Mucosa of descending colon (tissue), 3 donors: ENCODE results near the gene CNTNAP2. TPM values are rescaled to one million over a fixed set of nuclear protein-coding genes. Genes with fewer than 3 reads are reported as not detected.

Experiments
- ATAC-seq: fragments of 200-7000 bp; cut with Tn5 transposase; one replicate; pipeline ENCODE4 v1.9.1; 2020; ENCODE audit warnings: mild to moderate bottlenecking, moderate library complexity
- DNase-seq, 3 donors: peaks; one replicate each; pipeline ENCODE4 v3.0.0-alpha.2; 2020
- H3K36me3 ChIP-seq: fragments of 200-600 bp; one replicate; pipeline ENCODE4 v1.8.0; 2021; ENCODE audit warnings: low read depth, mild to moderate bottlenecking
- H3K4me1 ChIP-seq: fragments of 200-600 bp; one replicate; pipeline ENCODE4 v1.8.0; 2021; ENCODE audit warnings: low read depth, mild to moderate bottlenecking
- H3K4me3 ChIP-seq: fragments of 200-600 bp; one replicate; pipeline ENCODE4 v1.8.0; 2021; ENCODE audit warnings: mild to moderate bottlenecking
- H3K9me3 ChIP-seq: fragments of 200-600 bp; one replicate; pipeline ENCODE4 v1.8.0; 2021; ENCODE audit warnings: mild to moderate bottlenecking
- CTCF ChIP-seq: fragments of 200-600 bp; IDR thresholded peaks from one replicate; pipeline ENCODE4 v1.8.0; 2022; ENCODE audit warnings: antibody characterized with exemption, mild to moderate bottlenecking
- intact Hi-C, 2 donors: fragments of 100-400 bp; cut with DNase I in 1 of 2; cut with micrococcal nuclease in 1 of 2; formaldehyde crosslinking; loops; one replicate each; pipeline versions ENCODE4 v1.11.0 to v1.11.1; 2022; cut with DNase I, micrococcal nuclease
- total RNA-seq, 3 donors: library from RNA; stranded (reverse); fragmentation: NEBNext Ultra II Directional in 2 of 3; extraction: Animal tissue kit (Norgen Biotek cat#: 25700) in 2 of 3; gene quantifications; one replicate each; pipeline versions ENCODE4 v1.2.1 to v1.2.4, GENCODE V29; 2021 to 2023
- donor health status: DM: no; HTN: no; CAD: no; lungs with moderate emphysema.
- donor health status: DM: no; HTN: no; CAD: no.
- donor health status: DM: no; HTN: yes; CAD: no.

Gene CNTNAP2
- total RNA-seq, 3 donors from 2014 or later = 3.1 to 5.9 (median 4.2) TPM

DNA sequence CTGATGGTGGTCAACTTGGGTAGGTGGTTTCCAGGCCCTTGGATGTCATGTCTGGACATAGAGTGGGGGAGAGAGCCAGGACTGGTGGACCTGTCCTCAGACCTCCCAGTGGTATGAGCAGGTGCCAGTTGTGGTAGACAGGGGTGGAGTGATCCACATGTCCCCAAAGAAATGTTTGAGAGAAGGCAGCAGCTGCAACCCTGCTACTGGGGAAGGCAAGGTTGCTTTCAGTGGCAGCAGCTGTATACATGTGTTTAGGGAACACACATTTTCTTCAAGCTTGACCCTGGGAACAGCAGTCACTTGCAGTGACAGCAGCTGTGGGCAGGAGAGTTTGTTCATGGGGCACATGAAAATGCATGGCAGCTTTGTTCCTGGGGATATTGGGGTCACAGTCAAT lies 1591.3 kb downstream of the CNTNAP2 start:
- ATAC-seq (no peak), DNase-seq (no peak)
- no peaks in the 10 kb centered on the region for H3K36me3 ChIP-seq
- H3K9me3 ChIP-seq = peaks cover 9% of the 10 kb centered on the region
- no peak overlapping the region for H3K4me3 ChIP-seq
- no peaks in the 10 kb centered on the region for H3K4me1 ChIP-seq
- TF ChIP-seq CTCF = no peak
- intact Hi-C loops = no loop called here

- TF ChIP-seq CTCF = no peak
- Histone ChIP-seq H3K4me1 (no peaks in the 10 kb centered on the region), H3K9me3 (peaks cover 9% of the 10 kb centered on the region), H3K4me3 (no peak overlapping the region), H3K36me3 (no peaks in the 10 kb centered on the region)
- ATAC-seq (no peak), DNase-seq (no peak)
- intact Hi-C loops = no loop called here
Measured at GRCh38 chr7:147708871-147709270, 1592.3 kb downstream of the CNTNAP2 start.

DNA sequence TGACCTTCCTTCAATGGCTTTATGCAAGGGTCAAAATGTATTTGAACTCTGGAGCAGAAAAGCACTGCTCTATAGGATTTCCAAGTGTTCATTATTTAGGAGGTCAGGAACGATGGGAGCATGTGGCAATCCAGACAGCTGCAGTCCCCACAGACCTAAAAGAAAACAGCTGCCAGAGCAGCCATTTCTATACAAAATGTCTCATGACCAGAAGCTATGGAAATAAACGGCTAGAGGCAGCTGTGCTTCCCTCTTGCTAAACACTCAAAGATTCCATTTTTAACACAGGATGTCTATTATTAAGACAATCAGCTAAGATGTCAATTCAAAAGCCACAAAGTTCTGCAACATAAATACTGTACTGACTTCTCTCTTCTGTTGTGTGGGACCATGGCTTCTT lies 1594.8 kb downstream of the CNTNAP2 start:
- H3K4me1 ChIP-seq = no peaks in the 10 kb centered on the region
- no peaks in the 10 kb centered on the region for H3K36me3 ChIP-seq
- ATAC-seq (no peak), DNase-seq (no peak)
- intact Hi-C loops = no loop called here
- H3K4me3 ChIP-seq = no peak overlapping the region
- H3K9me3 ChIP-seq = peaks cover 8% of the 10 kb centered on the region
- TF ChIP-seq CTCF = no peak

DNA sequence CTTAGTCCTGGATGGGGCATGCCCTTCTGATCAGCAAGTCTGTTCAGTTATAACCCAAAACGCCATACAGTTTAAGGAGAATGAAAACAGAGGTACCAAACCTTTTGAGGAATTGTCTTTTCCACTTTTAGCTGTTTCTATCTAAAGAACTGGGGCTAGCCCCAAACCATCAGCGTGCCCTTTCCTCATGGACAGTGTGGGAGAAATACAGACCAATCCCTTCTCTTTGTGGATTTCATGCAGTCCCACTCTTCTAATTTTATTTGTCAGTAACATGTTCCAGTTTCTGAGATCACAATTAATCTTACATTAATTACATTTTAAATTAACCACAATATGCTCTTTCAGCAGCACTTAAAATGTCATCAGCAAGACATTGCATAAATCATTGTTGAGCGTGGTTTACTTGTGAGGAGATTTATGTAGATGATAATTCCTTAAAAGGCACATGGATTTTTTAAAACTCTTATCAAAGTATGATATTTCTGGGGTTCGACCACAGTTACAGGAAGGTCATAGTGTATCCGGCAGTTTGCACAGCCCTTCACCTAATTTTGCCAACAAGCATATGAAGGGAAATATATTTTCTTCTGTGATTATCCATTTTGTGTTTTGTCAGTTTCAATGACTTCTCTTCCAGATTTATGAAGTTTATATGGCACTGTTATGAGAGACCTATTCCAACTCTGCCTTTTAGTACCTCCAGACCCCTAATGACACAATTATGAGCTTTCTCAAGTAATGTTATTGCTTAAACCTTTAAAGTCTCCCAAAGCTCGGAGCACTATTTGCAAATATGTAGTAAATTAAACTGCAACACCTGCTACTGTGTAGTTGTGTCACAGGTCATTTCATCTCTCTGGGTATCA lies 1605.6 kb downstream of the CNTNAP2 start:
- DNase-seq (no peak), ATAC-seq (no peak)
- intact Hi-C loops = no loop called here
- Histone ChIP-seq H3K36me3 (no peaks in the 10 kb centered on the region), H3K9me3 (no peaks in the 10 kb centered on the region), H3K4me1 (no peaks in the 10 kb centered on the region), H3K4me3 (no peak overlapping the region)
- no peak for TF ChIP-seq CTCF

DNA sequence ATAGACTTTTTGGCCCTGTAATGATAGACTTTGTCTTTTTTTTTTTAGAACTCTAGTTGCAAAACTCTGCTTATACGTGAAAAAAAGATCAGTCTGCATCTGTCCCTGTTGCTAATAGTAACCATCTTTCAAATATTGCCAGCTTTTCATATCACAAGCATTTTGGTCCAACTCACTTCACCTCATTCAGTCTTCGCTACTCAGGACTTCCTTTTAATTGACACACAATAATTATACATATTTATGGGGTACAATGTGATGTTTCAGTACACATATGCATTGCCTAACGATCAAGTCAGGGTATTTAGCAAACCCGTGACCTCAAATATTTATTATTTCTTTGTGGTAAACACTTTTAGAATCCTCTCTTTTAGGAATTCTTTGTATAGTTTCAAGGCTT lies 1606.9 kb downstream of the CNTNAP2 start:
- Histone ChIP-seq H3K4me3 (no peak overlapping the region), H3K9me3 (no peaks in the 10 kb centered on the region), H3K36me3 (no peaks in the 10 kb centered on the region), H3K4me1 (no peaks in the 10 kb centered on the region)
- ATAC-seq = no peak
- intact Hi-C loops = no loop called here
- no peak for DNase-seq
- no peak for TF ChIP-seq CTCF
